H1 (cell line): ENCODE results near the gene LTA4H. TPM values are rescaled to one million over a fixed set of nuclear protein-coding genes. Genes with fewer than 3 reads are reported as not detected.

Experiments
- CBX5 ChIP-seq: fragments of 300-800, 300-1000 bp; sonication (generic); IDR thresholded peaks from 2 replicates; pipeline ENCODE4 v1.7.1; 2016; ENCODE audit warnings: antibody characterized with exemption, low read length, low read depth
- GABPA ChIP-seq: IDR thresholded peaks from 2 replicates; pipeline ENCODE4 v1.6.1; 2011; ENCODE audit warnings: mild to moderate bottlenecking, low read length, moderate library complexity, borderline replicate concordance; ENCODE audit not compliant: insufficient read depth
- MAFK ChIP-seq: IDR thresholded peaks from 2 replicates; pipeline ENCODE4 v1.6.1; 2012; ENCODE audit warnings: low read depth, mild to moderate bottlenecking, improper control_type of control experiment, low read length
- SIRT6 ChIP-seq: IDR thresholded peaks from one replicate; pipeline ENCODE4 v1.7.1; 2012; ENCODE audit warnings: low read length, inconsistent platforms
- YY1 ChIP-seq: IDR thresholded peaks from 2 replicates; pipeline ENCODE4 v1.6.1; 2011; ENCODE audit warnings: low read depth, mild to moderate bottlenecking, low read length
- polyA plus RNA-seq, 7 experiments: library from polyadenylated mRNA; depleted of rRNA in 3 of 7; stranded (reverse) in 5 of 7; unstranded in 2 of 7; fragments of >200 nt in 5 of 7; fragments of 200-250 nt in 2 of 7; gene quantifications; 1 replicate in 5 of 7; 2 replicates in 1 of 7; 4 replicates in 1 of 7; pipeline versions ENCODE4 v1.2.1 to v1.2.3, GENCODE V29; 2011 to 2013; ENCODE audit warnings: missing spikeins in 2 of 7, mixed read lengths in 2 of 7
- total RNA-seq: library from RNA; stranded (reverse); fragmentation: NEBNext Ultra II Directional; extraction: Animal tissue kit (Norgen Biotek cat#: 25700); gene quantifications from 2 replicates; pipeline ENCODE4 v1.2.1, GENCODE V29; 2021
- TF ChIP-seq, protein P1 (sequence below), 3 experiments: IDR thresholded peaks; 1 replicate in 2 of 3; 2 replicates in 1 of 3; pipeline versions ENCODE4 v1.5.1 to v1.6.1; 2011; ENCODE audit warnings: low read length in 3 of 3, mild to moderate bottlenecking in 3 of 3, inconsistent platforms in 2 of 3, low read depth in 1 of 3, moderate library complexity in 1 of 3; ENCODE audit not compliant: insufficient read depth in 1 of 3; ENCODE audit errors: control extremely low read depth in 1 of 3

LTA4H gene
- total and polyA plus RNA-seq, 2 of the 8 experiments (the other 6 are each of a cell fraction or from before 2014, with no cell fraction given) = 106 to 167 TPM

GRCh38 chr12:95984682-95985081, 50.7 kb downstream of the LTA4H start (continued):
- TF ChIP-seq, protein P1, sequence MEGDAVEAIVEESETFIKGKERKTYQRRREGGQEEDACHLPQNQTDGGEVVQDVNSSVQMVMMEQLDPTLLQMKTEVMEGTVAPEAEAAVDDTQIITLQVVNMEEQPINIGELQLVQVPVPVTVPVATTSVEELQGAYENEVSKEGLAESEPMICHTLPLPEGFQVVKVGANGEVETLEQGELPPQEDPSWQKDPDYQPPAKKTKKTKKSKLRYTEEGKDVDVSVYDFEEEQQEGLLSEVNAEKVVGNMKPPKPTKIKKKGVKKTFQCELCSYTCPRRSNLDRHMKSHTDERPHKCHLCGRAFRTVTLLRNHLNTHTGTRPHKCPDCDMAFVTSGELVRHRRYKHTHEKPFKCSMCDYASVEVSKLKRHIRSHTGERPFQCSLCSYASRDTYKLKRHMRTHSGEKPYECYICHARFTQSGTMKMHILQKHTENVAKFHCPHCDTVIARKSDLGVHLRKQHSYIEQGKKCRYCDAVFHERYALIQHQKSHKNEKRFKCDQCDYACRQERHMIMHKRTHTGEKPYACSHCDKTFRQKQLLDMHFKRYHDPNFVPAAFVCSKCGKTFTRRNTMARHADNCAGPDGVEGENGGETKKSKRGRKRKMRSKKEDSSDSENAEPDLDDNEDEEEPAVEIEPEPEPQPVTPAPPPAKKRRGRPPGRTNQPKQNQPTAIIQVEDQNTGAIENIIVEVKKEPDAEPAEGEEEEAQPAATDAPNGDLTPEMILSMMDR (IDR thresholded peaks at IDR 0.05; ENCODE audit: control extremely low read depth in 1 of 3, insufficient read depth in 1 of 3, low read depth in 1 of 3, low read length in 3 of 3) = no peak
- TF ChIP-seq GABPA (no peak), YY1 (no peak), CBX5 (no peak), MAFK (no peak), SIRT6 (no peak)
